ENCODE measurements around the gene GRIK2.

DNA sequence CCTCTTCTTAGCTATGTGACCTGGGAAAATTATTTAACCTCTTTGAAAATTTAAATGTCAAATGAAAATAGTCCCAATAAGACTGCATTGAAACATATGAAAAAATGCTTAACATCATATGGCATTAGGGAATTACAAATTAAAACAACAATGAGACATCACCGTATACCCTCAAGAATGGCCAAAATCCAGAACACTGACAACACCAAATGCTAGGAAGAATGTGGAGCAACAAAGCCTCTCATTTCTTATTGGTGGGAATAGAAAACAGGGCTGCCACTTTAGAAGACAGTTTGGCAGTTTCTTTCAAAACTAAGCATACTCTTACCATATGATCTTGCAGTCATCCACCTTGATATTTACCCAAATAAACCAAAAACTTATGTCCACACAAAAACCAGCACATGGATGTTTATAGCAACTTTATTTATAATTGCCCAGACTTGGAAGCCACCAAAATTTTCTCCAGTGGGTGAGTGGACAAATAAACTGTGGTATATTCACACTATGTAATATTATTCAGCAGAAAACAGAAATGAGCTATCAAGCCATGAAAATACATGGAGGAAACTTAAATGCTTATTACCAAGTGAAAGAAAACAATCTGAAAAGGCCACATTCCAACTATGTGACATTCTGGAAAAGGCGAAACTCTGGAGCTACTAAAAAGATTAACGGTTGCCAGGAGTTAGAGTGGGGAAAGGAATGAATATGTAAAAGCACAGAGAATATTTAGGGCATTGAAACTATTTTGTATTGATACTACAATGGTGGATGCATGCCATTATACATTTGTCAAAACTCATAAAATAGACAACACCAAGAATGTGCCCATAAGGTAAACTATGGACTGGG lies 459.9 kb downstream of the GRIK2 start:
- TF ChIP-seq CTCF (IDR thresholded peaks at IDR 0.05) (no peak), POLR2A (IDR thresholded peaks at IDR 0.05) (no peak)

All from Peyer's patch (tissue), 4 donors.